Bronchial epithelial cell (primary cell): ENCODE data around the gene TSFM. TPM values are rescaled to one million over a fixed set of nuclear protein-coding genes. Genes with fewer than 3 reads are reported as not detected.

Source experiments
- DNase-seq: peaks from one replicate; pipeline ENCODE4 v3.0.0-alpha.2; 2010; ENCODE audit warnings: low read depth
- FAIRE-seq: peaks from 2 replicates; lab custom pipeline; 2011; peaks lifted over from hg19 to GRCh38; lab: Jason Lieb, UNC
- H3K27me3 ChIP-seq: 2 replicates; pipeline ENCODE4 v1.5.1; 2011; ENCODE audit warnings: low read length; ENCODE audit not compliant: control insufficient read depth, insufficient read depth
- H3K36me3 ChIP-seq: 2 replicates; pipeline ENCODE4 v1.5.1; 2011; ENCODE audit warnings: low read length; ENCODE audit not compliant: control insufficient read depth, insufficient read depth
- H3K4me3 ChIP-seq: 2 replicates; pipeline ENCODE4 v1.5.1; 2011; ENCODE audit warnings: mild to moderate bottlenecking, low read depth, low read length, control low read depth
- CTCF ChIP-seq: IDR thresholded peaks from 2 replicates; pipeline ENCODE4 v1.5.1; 2011; ENCODE audit warnings: mild to moderate bottlenecking, moderate library complexity, low read length, control low read depth, inconsistent platforms; ENCODE audit not compliant: insufficient read depth, severe bottlenecking
- total RNA-seq: library from RNA; depleted of rRNA; stranded (reverse); fragments of >200 nt; gene quantifications from 2 replicates; pipeline ENCODE4 v1.2.1, GENCODE V29; 2014

TSFM gene
- total RNA-seq, 1 donor from 2014 or later, result 17.9 TPM

GRCh38 chr12:57838594-57839302, 56.2 kb downstream of the TSFM start:
- Histone ChIP-seq H3K36me3 (no peaks in the 10 kb centered on the region), H3K27me3 (no peaks in the 10 kb centered on the region), H3K4me3 (no peak overlapping the region)
- TF ChIP-seq CTCF, result no peak
- no peak for FAIRE-seq
- no peak for DNase-seq

GRCh38 chr12:57839996-57840395, 57.4 kb downstream of the TSFM start:
- FAIRE-seq (no peak), DNase-seq (no peak)
- no peaks in the 10 kb centered on the region for H3K36me3 ChIP-seq
- no peak for TF ChIP-seq CTCF
- H3K4me3 ChIP-seq, result no peak overlapping the region
- no peaks in the 10 kb centered on the region for H3K27me3 ChIP-seq

- FAIRE-seq, result no peak
- Histone ChIP-seq H3K27me3 (no peaks in the 10 kb centered on the region), H3K4me3 (no peak overlapping the region), H3K36me3 (no peaks in the 10 kb centered on the region)
- DNase-seq, result no peak
- TF ChIP-seq CTCF, result no peak
Observed at GRCh38 chr12:57840726-57841125, 58.1 kb downstream of the TSFM start.

GRCh38 chr12:57841445-57841844, 58.9 kb downstream of the TSFM start:
- no peaks in the 10 kb centered on the region for H3K27me3 ChIP-seq
- H3K36me3 ChIP-seq, result no peaks in the 10 kb centered on the region
- TF ChIP-seq CTCF, result no peak
- H3K4me3 ChIP-seq, result no peak overlapping the region
- no peak for DNase-seq
- FAIRE-seq, result no peak

- Histone ChIP-seq H3K4me3 (no peak overlapping the region), H3K27me3 (no peaks in the 10 kb centered on the region)
- no peak for FAIRE-seq
Observed at GRCh38 chr12:57842342-57843294, 60.0 kb downstream of the TSFM start.

More at GRCh38 chr12:57842342-57843294, 60.0 kb downstream of the TSFM start:
- H3K36me3 ChIP-seq, result no peaks in the 10 kb centered on the region
- no peak for TF ChIP-seq CTCF
- no peak for DNase-seq
